Progenitor cell of endocrine pancreas (in vitro differentiated cells): ENCODE measurements around the gene LINGO4. TPM values are rescaled to one million over a fixed set of nuclear protein-coding genes. Genes with fewer than 3 reads are reported as not detected.

Source experiments
- DNase-seq: peaks from one replicate; pipeline ENCODE4 v3.0.0; 2021; ENCODE audit warnings: low spot score; ENCODE audit not compliant: unreplicated experiment
- H3K27ac Mint-ChIP-seq: 2 replicates; pipeline ENCODE4 v1.8.0; 2021; ENCODE audit warnings: mild to moderate bottlenecking, moderate library complexity, mixed read lengths
- H3K27me3 Mint-ChIP-seq: 2 replicates; pipeline ENCODE4 v1.8.0; 2021; ENCODE audit warnings: mixed read lengths
- H3K36me3 Mint-ChIP-seq: 2 replicates; pipeline ENCODE4 v1.8.0; 2022; ENCODE audit warnings: mixed read lengths; ENCODE audit not compliant: insufficient read depth
- H3K4me1 Mint-ChIP-seq: 2 replicates; pipeline ENCODE4 v1.8.0; 2021; ENCODE audit warnings: low read depth, mixed read lengths
- H3K4me3 Mint-ChIP-seq: 2 replicates; pipeline ENCODE4 v1.8.0; 2021; ENCODE audit warnings: low read depth, mild to moderate bottlenecking, moderate library complexity, mixed read lengths
- H3K9me3 Mint-ChIP-seq: 2 replicates; pipeline ENCODE4 v1.8.0; 2021; ENCODE audit warnings: low read depth, mixed read lengths
- CTCF ChIP-seq: fragments of 200-600 bp; sonication (generic); IDR thresholded peaks from one replicate; pipeline ENCODE4 v1.5.0; 2021; ENCODE audit warnings: antibody characterized with exemption, mild to moderate bottlenecking; ENCODE audit not compliant: unreplicated experiment
- total RNA-seq: library from RNA; stranded (reverse); gene quantifications from 2 replicates; pipeline ENCODE4 v1.2.1, GENCODE V29; 2021

The LINGO4 gene
- total RNA-seq, 1 donor from 2014 or later: not detected

DNA sequence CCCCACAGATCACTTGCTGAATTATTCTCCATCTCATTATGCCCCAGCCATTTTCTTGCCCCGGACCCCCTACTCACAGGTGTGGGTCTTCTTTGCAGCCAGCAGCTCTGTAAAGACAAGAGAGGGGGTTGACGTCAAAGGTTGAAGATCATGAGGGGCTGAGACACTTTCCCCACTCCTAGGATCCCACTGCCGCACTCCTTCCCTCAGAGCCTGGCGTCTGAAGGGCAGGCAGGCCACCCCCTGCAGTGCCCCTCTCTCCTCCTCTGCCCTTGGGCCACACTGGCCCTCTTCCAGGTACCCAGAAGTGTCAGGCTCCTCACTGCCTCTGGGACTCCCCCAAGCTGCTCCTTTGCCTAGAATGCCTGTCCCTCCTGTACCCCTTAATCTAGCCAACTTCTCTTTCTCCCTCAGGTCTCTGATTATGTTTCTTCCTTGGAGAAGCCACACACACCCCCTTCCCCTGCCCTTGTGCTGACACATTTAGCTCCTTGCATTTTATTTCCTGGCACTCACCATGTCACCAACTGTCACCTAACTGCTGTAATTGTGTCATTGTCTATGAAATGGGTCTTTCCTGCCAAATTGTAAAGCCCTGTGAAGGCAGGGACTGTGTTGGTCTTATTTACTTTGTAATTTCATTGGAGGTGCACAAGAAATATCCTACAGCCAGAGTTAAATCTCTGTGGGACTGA is 24.3 kb upstream of the LINGO4 start:
- DNase-seq: no peak
- H3K4me3 Mint-ChIP-seq: no peak overlapping the region
- H3K27ac Mint-ChIP-seq: peak overlapping the region; percentile 29
- H3K4me1 Mint-ChIP-seq: peaks cover 5% of the 10 kb centered on the region
- H3K9me3 Mint-ChIP-seq: no peaks in the 10 kb centered on the region
- H3K36me3 Mint-ChIP-seq: no peaks in the 10 kb centered on the region
- H3K27me3 Mint-ChIP-seq: peaks cover 18% of the 10 kb centered on the region
- no peak for TF ChIP-seq CTCF

- Mint-ChIP-seq H3K27me3 (peaks cover 21% of the 10 kb centered on the region), H3K4me3 (no peak overlapping the region), H3K9me3 (no peaks in the 10 kb centered on the region), H3K36me3 (no peaks in the 10 kb centered on the region), H3K27ac (peak overlapping the region; percentile 29), H3K4me1 (peaks cover 5% of the 10 kb centered on the region)
- no peak for TF ChIP-seq CTCF
- no peak for DNase-seq
These were observed 23.7 kb upstream of the LINGO4 start for GRCh38 chr1:151828921-151829320.

DNA sequence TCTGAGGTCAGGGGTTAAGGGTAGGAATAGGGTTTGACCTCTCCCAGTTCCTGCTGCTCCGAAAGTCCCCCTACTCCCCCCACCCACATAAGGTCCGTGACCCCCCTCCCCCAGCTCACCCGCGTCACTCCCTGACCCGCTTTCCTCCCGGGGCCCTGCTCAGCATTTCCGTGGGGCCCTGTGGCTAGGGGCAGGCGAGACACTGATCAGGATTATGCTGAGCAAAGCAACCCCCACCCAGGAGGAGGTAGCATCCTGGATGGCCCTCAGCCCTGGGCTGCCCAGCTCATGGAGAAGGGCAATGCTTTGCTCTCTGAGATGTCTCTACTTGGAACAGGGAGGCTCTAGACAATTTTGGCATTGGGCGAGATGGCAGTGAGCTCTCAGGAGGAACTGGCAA is 22.6 kb upstream of the LINGO4 start:
- no peak overlapping the region for H3K27ac Mint-ChIP-seq
- H3K4me1 Mint-ChIP-seq: peaks cover 5% of the 10 kb centered on the region
- no peak overlapping the region for H3K4me3 Mint-ChIP-seq
- H3K36me3 Mint-ChIP-seq: no peaks in the 10 kb centered on the region
- H3K9me3 Mint-ChIP-seq: no peaks in the 10 kb centered on the region
- TF ChIP-seq CTCF: no peak
- DNase-seq: no peak
- H3K27me3 Mint-ChIP-seq: peaks cover 27% of the 10 kb centered on the region

DNA sequence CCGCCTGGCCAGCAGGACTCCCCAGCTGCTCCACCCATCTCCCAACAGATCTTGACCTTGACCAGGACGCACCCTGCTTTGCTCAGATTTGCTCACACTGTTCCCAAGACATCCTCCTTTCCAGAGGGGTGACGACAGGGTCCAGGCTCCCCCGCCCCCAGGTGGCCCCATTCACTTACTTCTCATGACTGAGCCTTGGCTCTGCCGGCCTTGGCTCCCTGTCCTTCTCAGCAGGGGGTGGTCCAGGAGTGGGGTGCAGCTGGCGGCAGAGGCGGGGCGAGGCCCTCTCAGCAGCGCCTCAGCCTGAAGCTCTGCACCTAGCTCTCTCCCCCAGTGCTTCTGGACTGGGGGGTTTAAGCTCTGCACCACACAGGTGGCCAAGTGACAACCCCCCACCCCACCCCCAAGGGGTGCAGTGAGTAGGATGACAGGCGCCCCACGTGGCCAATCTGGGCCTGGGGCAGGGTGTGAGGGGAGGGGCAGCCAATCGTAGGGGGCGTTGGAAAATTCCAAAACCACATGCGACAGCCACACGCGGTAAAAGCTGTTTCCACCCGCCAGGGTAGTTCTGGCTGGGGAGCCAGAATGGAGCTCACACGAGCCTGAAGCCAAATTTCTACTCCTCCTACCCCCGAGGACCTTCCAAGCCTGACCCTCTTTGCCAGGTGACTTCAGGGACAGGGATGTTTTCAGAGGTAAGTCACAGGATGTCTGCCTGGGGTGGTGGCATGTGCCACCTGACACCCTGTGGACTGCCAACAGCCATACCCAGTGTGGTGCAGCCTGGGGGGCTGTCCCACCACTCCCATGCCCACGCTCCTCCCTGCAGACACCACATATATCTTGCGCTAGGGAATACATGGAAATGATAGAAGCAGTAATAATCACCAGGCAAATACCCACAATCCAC is 20.8 kb upstream of the LINGO4 start:
- no peak for DNase-seq
- Mint-ChIP-seq H3K4me3 (no peak overlapping the region), H3K4me1 (peaks cover 5% of the 10 kb centered on the region)

More for the DNA sequence above, 20.8 kb upstream of the LINGO4 start:
- H3K36me3 Mint-ChIP-seq: no peaks in the 10 kb centered on the region
- peak overlapping the region; percentile 62 for H3K27ac Mint-ChIP-seq
- TF ChIP-seq CTCF: no peak
- H3K27me3 Mint-ChIP-seq: peaks cover 21% of the 10 kb centered on the region
- H3K9me3 Mint-ChIP-seq: no peaks in the 10 kb centered on the region
